SK-N-SH treated with all-trans-retinoic acid at 6 μM for 48 hours (cell line): ENCODE data around the gene C3orf52.

ENCODE experiments used
- ATAC-seq: fragments of 200-7000 bp; cut with Tn5 transposase; 3 replicates; pipeline ENCODE4 v1.9.1; 2020; ENCODE audit warnings: mild to moderate bottlenecking, moderate library complexity
- ARNTL ChIP-seq: fragments of 450-650 bp; formaldehyde crosslinking; IDR thresholded peaks from 2 replicates; pipeline ENCODE4 v1.5.0; 2020; ENCODE audit warnings: low read depth, mild to moderate bottlenecking, moderate library complexity, borderline replicate concordance
- BACH2 ChIP-seq: fragments of 250-450 bp; sonication (Bioruptor Pico); IDR thresholded peaks from 2 replicates; pipeline ENCODE4 v1.9.0; 2021; ENCODE audit warnings: mild to moderate bottlenecking, borderline replicate concordance
- CSDC2 ChIP-seq: fragments of 250-450 bp; sonication (Bioruptor Pico); IDR thresholded peaks from 2 replicates; pipeline ENCODE4 v1.5.0; 2020; ENCODE audit warnings: mild to moderate bottlenecking, moderate library complexity
- GLIS3 ChIP-seq: fragments of 250-450 bp; sonication (Bioruptor Pico); IDR thresholded peaks from 2 replicates; pipeline ENCODE4 v1.5.0; 2020; ENCODE audit warnings: mild to moderate bottlenecking, moderate library complexity
- ISL1 ChIP-seq: fragments of 250-450 bp; sonication (Bioruptor Pico); IDR thresholded peaks from 2 replicates; pipeline ENCODE4 v2.1.2; 2022; ENCODE audit warnings: mild to moderate bottlenecking, moderate library complexity
- OSR1 ChIP-seq: fragments of 250-450 bp; sonication (Bioruptor Pico); IDR thresholded peaks from 2 replicates; pipeline ENCODE4 v1.8.0; 2022; ENCODE audit warnings: moderate library complexity, mild to moderate bottlenecking, inconsistent platforms
- PPARA ChIP-seq: fragments of 250-450 bp; sonication (Bioruptor Pico); IDR thresholded peaks from 2 replicates; pipeline ENCODE4 v1.5.0; 2020; ENCODE audit warnings: mild to moderate bottlenecking, borderline replicate concordance
- RARB ChIP-seq: fragments of 250-450 bp; sonication (Bioruptor Pico); IDR thresholded peaks from 2 replicates; pipeline ENCODE4 v1.8.0; 2021; ENCODE audit warnings: mild to moderate bottlenecking, moderate library complexity
- SNAI2 ChIP-seq: fragments of 250-450 bp; sonication (Bioruptor Pico); IDR thresholded peaks from 2 replicates; pipeline ENCODE4 v1.5.0; 2020; ENCODE audit warnings: mild to moderate bottlenecking, moderate library complexity
- TCF4 ChIP-seq: fragments of 250-450 bp; sonication (Bioruptor Pico); IDR thresholded peaks from 2 replicates; pipeline ENCODE4 v1.8.0; 2021; ENCODE audit warnings: mild to moderate bottlenecking, moderate library complexity, borderline replicate concordance
- TOX ChIP-seq: fragments of 250-450 bp; sonication (Bioruptor Pico); IDR thresholded peaks from 2 replicates; pipeline ENCODE4 v1.8.0; 2021; ENCODE audit warnings: mild to moderate bottlenecking, moderate library complexity, borderline replicate concordance
- ZFP3 ChIP-seq: fragments of 250-450 bp; sonication (Bioruptor Pico); IDR thresholded peaks from 2 replicates; pipeline ENCODE4 v1.5.0; 2020; ENCODE audit warnings: mild to moderate bottlenecking, moderate library complexity
- ZFP30 ChIP-seq: fragments of 450-650 bp; formaldehyde crosslinking; IDR thresholded peaks from 2 replicates; pipeline ENCODE4 v1.5.0; 2022; ENCODE audit warnings: mild to moderate bottlenecking, moderate library complexity
- ZNF565 ChIP-seq: fragments of 450-650 bp; formaldehyde crosslinking; conservative IDR thresholded peaks from 2 replicates; pipeline ENCODE4 v1.5.0; 2020; ENCODE audit warnings: low read depth, mild to moderate bottlenecking, moderate library complexity
- ZNF70 ChIP-seq: fragments of 450-650 bp; formaldehyde crosslinking; IDR thresholded peaks from 2 replicates; pipeline ENCODE4 v1.5.0; 2020; ENCODE audit warnings: mild to moderate bottlenecking, moderate library complexity
- ZNF8 ChIP-seq: fragments of 450-650 bp; formaldehyde crosslinking; IDR thresholded peaks from 2 replicates; pipeline ENCODE4 v1.5.0; 2020; ENCODE audit warnings: mild to moderate bottlenecking, moderate library complexity
- TF ChIP-seq, protein P1 (sequence below): fragments of 250-450 bp; sonication (Bioruptor Pico); IDR thresholded peaks from 2 replicates; pipeline ENCODE4 v1.5.1; 2021; ENCODE audit warnings: mild to moderate bottlenecking, moderate library complexity
- TF ChIP-seq, protein P2 (sequence below): fragments of 250-450 bp; sonication (Bioruptor Pico); IDR thresholded peaks from 2 replicates; pipeline ENCODE4 v1.8.0; 2020; ENCODE audit warnings: mild to moderate bottlenecking, moderate library complexity, borderline replicate concordance
- TF ChIP-seq, protein P3 (sequence below): fragments of 250-450 bp; sonication (Bioruptor Pico); IDR thresholded peaks from 2 replicates; pipeline ENCODE4 v1.5.1; 2020; ENCODE audit warnings: low read depth, mild to moderate bottlenecking, moderate library complexity
- TF ChIP-seq, protein P4 (sequence below): fragments of 250-450 bp; sonication (Bioruptor Pico); IDR thresholded peaks from 2 replicates; pipeline ENCODE4 v1.8.0; 2021; ENCODE audit warnings: low read depth, mild to moderate bottlenecking, moderate library complexity, borderline replicate concordance
- TF ChIP-seq, protein P5 (sequence below): fragments of 250-450 bp; sonication (Bioruptor Pico); IDR thresholded peaks from 2 replicates; pipeline ENCODE4 v1.5.0; 2020; ENCODE audit warnings: mild to moderate bottlenecking, moderate library complexity

C3orf52 gene

DNA sequence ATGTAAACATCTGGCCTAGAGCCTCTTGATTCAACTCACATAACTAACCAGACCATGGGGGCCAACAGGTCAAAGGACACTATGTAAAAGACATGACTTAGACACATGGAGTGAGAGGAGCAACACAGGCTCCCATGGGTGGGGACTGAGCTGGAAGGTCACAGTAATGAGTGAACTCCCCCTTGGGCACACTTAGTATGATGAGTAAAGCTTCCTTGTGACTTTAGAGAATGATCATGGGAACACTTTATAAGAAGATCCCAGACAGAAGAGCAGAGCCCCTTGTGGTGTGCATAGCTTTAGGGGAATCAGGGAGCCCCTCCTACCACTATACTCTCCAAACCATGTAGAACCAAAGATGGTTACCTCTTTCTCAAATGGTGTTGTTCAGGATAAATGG lies 36.7 kb downstream of the C3orf52 start (continued):
- TF ChIP-seq, protein P1, sequence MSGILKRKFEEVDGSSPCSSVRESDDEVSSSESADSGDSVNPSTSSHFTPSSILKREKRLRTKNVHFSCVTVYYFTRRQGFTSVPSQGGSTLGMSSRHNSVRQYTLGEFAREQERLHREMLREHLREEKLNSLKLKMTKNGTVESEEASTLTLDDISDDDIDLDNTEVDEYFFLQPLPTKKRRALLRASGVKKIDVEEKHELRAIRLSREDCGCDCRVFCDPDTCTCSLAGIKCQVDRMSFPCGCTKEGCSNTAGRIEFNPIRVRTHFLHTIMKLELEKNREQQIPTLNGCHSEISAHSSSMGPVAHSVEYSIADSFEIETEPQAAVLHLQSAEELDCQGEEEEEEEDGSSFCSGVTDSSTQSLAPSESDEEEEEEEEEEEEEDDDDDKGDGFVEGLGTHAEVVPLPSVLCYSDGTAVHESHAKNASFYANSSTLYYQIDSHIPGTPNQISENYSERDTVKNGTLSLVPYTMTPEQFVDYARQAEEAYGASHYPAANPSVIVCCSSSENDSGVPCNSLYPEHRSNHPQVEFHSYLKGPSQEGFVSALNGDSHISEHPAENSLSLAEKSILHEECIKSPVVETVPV (CRISPR knock-in tag): no peak
- TF ChIP-seq ZNF8 (CRISPR knock-in tag) (no peak), ZFP30 (CRISPR knock-in tag) (no peak)
- TF ChIP-seq, all 23 proteins: peak for 0

DNA sequence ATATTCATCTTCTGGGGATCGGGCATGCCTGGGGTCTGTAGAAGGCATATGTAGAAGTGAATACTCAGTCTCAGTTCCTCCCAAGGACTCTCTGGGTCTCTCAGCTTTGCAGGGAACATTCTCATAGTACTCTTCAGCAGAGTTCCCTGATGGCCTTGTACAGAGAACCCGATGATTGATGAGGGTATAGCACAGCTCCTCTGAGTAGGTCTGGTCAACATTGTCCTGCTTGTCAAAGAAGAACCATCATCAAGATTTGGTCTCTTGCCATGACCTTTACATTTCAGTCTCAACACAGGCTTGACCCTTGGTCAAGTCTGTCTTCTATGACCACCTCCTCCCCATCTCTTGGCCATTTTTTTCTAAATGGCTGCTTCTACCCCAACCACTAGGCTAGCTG lies 37.4 kb downstream of the C3orf52 start:
- TF ChIP-seq PPARA (CRISPR knock-in tag) (no peak), ISL1 (CRISPR knock-in tag) (no peak), OSR1 (CRISPR knock-in tag) (no peak), ZNF565 (CRISPR knock-in tag) (no peak), BACH2 (CRISPR knock-in tag) (no peak), TCF4 (CRISPR knock-in tag) (no peak), GLIS3 (CRISPR knock-in tag) (no peak), SNAI2 (no peak), TOX (CRISPR knock-in tag) (no peak), ARNTL (CRISPR knock-in tag) (no peak)
- TF ChIP-seq, protein P1 (CRISPR knock-in tag): no peak
- TF ChIP-seq, protein P2, sequence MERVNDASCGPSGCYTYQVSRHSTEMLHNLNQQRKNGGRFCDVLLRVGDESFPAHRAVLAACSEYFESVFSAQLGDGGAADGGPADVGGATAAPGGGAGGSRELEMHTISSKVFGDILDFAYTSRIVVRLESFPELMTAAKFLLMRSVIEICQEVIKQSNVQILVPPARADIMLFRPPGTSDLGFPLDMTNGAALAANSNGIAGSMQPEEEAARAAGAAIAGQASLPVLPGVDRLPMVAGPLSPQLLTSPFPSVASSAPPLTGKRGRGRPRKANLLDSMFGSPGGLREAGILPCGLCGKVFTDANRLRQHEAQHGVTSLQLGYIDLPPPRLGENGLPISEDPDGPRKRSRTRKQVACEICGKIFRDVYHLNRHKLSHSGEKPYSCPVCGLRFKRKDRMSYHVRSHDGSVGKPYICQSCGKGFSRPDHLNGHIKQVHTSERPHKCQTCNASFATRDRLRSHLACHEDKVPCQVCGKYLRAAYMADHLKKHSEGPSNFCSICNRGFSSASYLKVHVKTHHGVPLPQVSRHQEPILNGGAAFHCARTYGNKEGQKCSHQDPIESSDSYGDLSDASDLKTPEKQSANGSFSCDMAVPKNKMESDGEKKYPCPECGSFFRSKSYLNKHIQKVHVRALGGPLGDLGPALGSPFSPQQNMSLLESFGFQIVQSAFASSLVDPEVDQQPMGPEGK (CRISPR knock-in tag): no peak
- TF ChIP-seq, protein P3, sequence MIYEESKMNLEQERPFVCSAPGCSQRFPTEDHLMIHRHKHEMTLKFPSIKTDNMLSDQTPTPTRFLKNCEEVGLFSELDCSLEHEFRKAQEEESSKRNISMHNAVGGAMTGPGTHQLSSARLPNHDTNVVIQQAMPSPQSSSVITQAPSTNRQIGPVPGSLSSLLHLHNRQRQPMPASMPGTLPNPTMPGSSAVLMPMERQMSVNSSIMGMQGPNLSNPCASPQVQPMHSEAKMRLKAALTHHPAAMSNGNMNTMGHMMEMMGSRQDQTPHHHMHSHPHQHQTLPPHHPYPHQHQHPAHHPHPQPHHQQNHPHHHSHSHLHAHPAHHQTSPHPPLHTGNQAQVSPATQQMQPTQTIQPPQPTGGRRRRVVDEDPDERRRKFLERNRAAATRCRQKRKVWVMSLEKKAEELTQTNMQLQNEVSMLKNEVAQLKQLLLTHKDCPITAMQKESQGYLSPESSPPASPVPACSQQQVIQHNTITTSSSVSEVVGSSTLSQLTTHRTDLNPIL: no peak

DNA sequence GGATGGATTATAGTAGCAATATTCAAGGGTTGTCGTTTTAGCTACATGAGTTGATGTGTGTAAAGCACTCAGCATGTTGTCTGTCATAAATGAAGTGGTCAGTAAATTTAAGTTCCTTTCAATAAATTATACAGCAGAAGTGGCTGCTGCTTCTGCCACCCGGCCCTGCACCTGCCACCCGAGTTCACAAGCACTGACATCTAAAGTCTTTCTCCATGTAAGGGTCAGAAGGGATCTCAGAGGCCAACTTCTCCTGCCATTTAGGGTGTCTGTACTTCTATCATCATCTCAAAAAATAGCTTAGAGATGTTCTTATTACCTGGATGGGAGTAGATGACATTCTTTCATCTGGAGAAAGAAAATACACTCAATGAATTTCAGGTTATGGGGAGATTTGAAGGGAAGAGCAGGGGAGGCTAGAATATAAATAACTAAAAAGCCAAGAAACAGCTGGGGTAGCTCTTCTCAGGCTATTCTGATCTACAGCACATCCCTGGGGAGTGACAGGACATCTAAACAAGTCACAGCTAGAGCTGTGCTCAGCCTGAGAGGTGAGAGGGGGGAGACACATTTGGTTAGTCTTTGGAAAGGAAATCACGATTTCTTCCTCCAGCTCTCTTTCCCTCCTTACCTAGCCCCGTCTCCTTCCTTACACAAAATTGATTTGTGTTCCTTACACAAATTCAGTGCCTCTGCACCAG lies 38.9 kb downstream of the C3orf52 start:
- TF ChIP-seq BACH2 (CRISPR knock-in tag) (no peak), ZFP3 (CRISPR knock-in tag) (no peak), ZNF70 (CRISPR knock-in tag) (no peak), GLIS3 (CRISPR knock-in tag) (no peak), ZNF8 (CRISPR knock-in tag) (no peak), ZFP30 (CRISPR knock-in tag) (no peak), TCF4 (CRISPR knock-in tag) (no peak), OSR1 (CRISPR knock-in tag) (no peak), SNAI2 (no peak), RARB (CRISPR knock-in tag) (no peak), ZNF565 (CRISPR knock-in tag) (no peak), TOX (CRISPR knock-in tag) (no peak), CSDC2 (CRISPR knock-in tag) (no peak)
- TF ChIP-seq, protein P4, sequence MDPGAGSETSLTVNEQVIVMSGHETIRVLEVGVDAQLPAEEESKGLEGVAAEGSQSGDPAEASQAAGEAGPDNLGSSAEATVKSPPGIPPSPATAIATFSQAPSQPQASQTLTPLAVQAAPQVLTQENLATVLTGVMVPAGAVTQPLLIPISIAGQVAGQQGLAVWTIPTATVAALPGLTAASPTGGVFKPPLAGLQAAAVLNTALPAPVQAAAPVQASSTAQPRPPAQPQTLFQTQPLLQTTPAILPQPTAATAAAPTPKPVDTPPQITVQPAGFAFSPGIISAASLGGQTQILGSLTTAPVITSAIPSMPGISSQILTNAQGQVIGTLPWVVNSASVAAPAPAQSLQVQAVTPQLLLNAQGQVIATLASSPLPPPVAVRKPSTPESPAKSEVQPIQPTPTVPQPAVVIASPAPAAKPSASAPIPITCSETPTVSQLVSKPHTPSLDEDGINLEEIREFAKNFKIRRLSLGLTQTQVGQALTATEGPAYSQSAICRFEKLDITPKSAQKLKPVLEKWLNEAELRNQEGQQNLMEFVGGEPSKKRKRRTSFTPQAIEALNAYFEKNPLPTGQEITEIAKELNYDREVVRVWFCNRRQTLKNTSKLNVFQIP (CRISPR knock-in tag): no peak
- TF ChIP-seq, protein P3: no peak
- TF ChIP-seq, protein P5, sequence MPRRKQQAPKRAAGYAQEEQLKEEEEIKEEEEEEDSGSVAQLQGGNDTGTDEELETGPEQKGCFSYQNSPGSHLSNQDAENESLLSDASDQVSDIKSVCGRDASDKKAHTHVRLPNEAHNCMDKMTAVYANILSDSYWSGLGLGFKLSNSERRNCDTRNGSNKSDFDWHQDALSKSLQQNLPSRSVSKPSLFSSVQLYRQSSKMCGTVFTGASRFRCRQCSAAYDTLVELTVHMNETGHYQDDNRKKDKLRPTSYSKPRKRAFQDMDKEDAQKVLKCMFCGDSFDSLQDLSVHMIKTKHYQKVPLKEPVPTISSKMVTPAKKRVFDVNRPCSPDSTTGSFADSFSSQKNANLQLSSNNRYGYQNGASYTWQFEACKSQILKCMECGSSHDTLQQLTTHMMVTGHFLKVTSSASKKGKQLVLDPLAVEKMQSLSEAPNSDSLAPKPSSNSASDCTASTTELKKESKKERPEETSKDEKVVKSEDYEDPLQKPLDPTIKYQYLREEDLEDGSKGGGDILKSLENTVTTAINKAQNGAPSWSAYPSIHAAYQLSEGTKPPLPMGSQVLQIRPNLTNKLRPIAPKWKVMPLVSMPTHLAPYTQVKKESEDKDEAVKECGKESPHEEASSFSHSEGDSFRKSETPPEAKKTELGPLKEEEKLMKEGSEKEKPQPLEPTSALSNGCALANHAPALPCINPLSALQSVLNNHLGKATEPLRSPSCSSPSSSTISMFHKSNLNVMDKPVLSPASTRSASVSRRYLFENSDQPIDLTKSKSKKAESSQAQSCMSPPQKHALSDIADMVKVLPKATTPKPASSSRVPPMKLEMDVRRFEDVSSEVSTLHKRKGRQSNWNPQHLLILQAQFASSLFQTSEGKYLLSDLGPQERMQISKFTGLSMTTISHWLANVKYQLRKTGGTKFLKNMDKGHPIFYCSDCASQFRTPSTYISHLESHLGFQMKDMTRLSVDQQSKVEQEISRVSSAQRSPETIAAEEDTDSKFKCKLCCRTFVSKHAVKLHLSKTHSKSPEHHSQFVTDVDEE (CRISPR knock-in tag): no peak
- TF ChIP-seq, protein P1 (CRISPR knock-in tag): no peak
- ATAC-seq: no peak

More for the DNA sequence above, 37.4 kb downstream of the C3orf52 start:
- no peak for ATAC-seq
